ENCODE data around the gene MYL9.
A peak's percentile ranks its signal among the peaks of the same experiment; 100 is the strongest.

The MYL9 gene

DNA sequence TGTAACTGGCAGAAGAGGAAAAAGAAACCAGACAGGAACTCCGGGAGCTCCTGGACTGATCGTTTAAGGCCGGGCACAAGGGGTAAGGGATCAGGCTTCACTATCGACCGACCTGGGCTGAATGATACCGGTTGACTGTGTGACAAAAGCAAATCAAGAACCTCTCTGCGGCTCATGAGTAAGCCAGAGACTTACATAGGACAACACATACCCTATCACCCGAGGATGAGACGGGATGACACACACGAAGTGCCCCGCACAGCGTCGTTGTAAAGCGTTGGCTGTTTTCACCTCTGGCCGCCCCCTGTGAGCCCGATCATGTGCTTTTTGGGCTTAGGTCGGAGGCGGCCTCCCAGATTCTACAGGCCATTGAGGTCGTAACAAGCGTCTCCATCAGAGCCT, 31.4 kb downstream of the MYL9 start:
- peak overlapping the region; percentile 78 for H3K27ac ChIP-seq (ENCODE audit: low read length)
- DNase-seq (no peak), ATAC-seq (ENCODE audit: insufficient read depth, low read depth) (peak; percentile 3; the same call in 2 of the 3 replicates)
- H3K4me1 ChIP-seq (ENCODE audit: insufficient read depth, low read length), result peaks cover 37% of the 10 kb centered on the region
- H2AFZ ChIP-seq (ENCODE audit: low read depth, low read length), result peak overlapping the region; percentile 89
- no peak for TF ChIP-seq EZH2 (IDR thresholded peaks at IDR 0.05; ENCODE audit: borderline replicate concordance, low read depth, low read length, severe bottlenecking)
- TF ChIP-seq, protein P1, sequence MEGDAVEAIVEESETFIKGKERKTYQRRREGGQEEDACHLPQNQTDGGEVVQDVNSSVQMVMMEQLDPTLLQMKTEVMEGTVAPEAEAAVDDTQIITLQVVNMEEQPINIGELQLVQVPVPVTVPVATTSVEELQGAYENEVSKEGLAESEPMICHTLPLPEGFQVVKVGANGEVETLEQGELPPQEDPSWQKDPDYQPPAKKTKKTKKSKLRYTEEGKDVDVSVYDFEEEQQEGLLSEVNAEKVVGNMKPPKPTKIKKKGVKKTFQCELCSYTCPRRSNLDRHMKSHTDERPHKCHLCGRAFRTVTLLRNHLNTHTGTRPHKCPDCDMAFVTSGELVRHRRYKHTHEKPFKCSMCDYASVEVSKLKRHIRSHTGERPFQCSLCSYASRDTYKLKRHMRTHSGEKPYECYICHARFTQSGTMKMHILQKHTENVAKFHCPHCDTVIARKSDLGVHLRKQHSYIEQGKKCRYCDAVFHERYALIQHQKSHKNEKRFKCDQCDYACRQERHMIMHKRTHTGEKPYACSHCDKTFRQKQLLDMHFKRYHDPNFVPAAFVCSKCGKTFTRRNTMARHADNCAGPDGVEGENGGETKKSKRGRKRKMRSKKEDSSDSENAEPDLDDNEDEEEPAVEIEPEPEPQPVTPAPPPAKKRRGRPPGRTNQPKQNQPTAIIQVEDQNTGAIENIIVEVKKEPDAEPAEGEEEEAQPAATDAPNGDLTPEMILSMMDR (IDR thresholded peaks at IDR 0.05; ENCODE audit: borderline replicate concordance, extremely low read depth, low read length, poor library complexity, severe bottlenecking), result no peak
- peak overlapping the region; percentile 13 to 58; a peak in 3 of 4 replicates for H3K4me3 ChIP-seq (ENCODE audit: low read depth in 1 of 2, low read length in 2 of 2)
- peak overlapping the region; percentile 95 for H3K4me2 ChIP-seq (ENCODE audit: insufficient read depth, low read length)
- H3K9me3 ChIP-seq (ENCODE audit: insufficient read depth, low read length, severe bottlenecking), result no peaks in the 10 kb centered on the region
- H3K36me3 ChIP-seq (ENCODE audit: insufficient read depth, low read length), result peaks cover 17% of the 10 kb centered on the region
- H3K79me2 ChIP-seq (ENCODE audit: insufficient read depth, low read length), result peaks cover 43% of the 10 kb centered on the region
- H3K27me3 ChIP-seq (ENCODE audit: insufficient read depth, low read length, poor library complexity), result no peaks in the 10 kb centered on the region
- H4K20me1 ChIP-seq (ENCODE audit: insufficient read depth, low read length), result peaks cover 22% of the 10 kb centered on the region
- H3K9ac ChIP-seq (ENCODE audit: low read depth, low read length), result peak overlapping the region; percentile 56

DNA sequence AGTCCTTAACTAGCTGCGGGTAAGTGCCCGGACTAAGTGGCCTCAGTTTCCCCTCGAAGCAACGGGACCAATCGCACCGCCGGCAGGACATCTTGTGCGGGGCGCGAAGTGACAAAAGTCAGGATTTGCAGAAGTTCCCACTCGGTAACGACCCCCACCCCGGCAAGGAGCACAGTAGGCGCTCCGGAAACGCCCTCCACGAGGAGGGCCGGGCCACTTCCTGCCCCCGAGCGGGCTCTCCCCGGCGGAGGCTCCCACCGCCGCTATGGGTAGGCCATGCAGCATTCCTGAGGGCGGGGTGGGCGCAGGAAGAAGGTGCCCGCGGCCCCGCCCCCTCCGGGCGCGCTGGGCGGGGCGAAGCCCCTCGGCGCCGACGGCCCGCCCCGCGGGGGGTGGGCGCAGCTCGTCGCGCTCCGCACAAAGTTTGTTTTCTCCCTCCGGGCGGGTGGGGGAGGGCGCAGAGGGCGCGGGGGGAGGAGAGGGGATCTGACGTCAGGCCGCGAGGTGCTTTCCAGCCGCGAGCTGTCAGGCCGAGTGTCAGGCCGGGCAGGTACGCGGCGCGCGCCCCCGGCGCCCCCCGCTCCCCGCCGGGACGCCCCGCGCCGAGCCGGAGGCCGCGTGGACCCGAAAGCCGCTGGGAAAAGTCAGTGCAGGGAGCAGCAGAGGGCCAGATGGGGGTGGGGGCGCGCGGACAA, 31.9 kb downstream of the MYL9 start, which contains the start of gene TGIF2:
TSS of gene TGIF2 (plus strand) at position 495 of the 695 bp plus-strand sequence. CDS start 5,178 bp downstream, outside the sequence.
- TF ChIP-seq, protein P1 (IDR thresholded peaks at IDR 0.05; ENCODE audit: borderline replicate concordance, extremely low read depth, low read length, poor library complexity, severe bottlenecking), result no peak
- TF ChIP-seq EZH2 (IDR thresholded peaks at IDR 0.05; ENCODE audit: borderline replicate concordance, low read depth, low read length, severe bottlenecking), result no peak
- peak within 1 kb of the TSS; percentile 95 for H3K4me2 ChIP-seq (ENCODE audit: insufficient read depth, low read length)
- H3K4me1 ChIP-seq (ENCODE audit: insufficient read depth, low read length), result peaks cover 37% of the 10 kb centered on the region
- H3K4me3 ChIP-seq (ENCODE audit: low read depth in 1 of 2, low read length in 2 of 2), result peak within 1 kb of the TSS; percentile 59 to 65
- H2AFZ ChIP-seq (ENCODE audit: low read depth, low read length), result peak within 1 kb of the TSS; percentile 89
- H3K9ac ChIP-seq (ENCODE audit: low read depth, low read length), result peak within 1 kb of the TSS; percentile 97
- peaks cover 28% of the 10 kb centered on the region for H4K20me1 ChIP-seq (ENCODE audit: insufficient read depth, low read length)
- peak within 1 kb of the TSS; percentile 82 for H3K27ac ChIP-seq (ENCODE audit: low read length)
- H3K79me2 ChIP-seq (ENCODE audit: insufficient read depth, low read length), result peaks cover 48% of the 10 kb centered on the region
- H3K36me3 ChIP-seq (ENCODE audit: insufficient read depth, low read length), result peaks cover 22% of the 10 kb centered on the region
- no peaks in the 10 kb centered on the region for H3K9me3 ChIP-seq (ENCODE audit: insufficient read depth, low read length, severe bottlenecking)
- no peaks in the 10 kb centered on the region for H3K27me3 ChIP-seq (ENCODE audit: insufficient read depth, low read length, poor library complexity)
- DNase-seq (peak; percentile 97), ATAC-seq (ENCODE audit: insufficient read depth, low read depth) (peak; percentile 86)

- peaks cover 37% of the 10 kb centered on the region for H3K4me1 ChIP-seq (ENCODE audit: insufficient read depth, low read length)
- peaks cover 55% of the 10 kb centered on the region for H3K79me2 ChIP-seq (ENCODE audit: insufficient read depth, low read length)
- no peaks in the 10 kb centered on the region for H3K27me3 ChIP-seq (ENCODE audit: insufficient read depth, low read length, poor library complexity)
- peak overlapping the region; percentile 97 for H3K9ac ChIP-seq (ENCODE audit: low read depth, low read length)
- H3K9me3 ChIP-seq (ENCODE audit: insufficient read depth, low read length, severe bottlenecking), result no peaks in the 10 kb centered on the region
- ATAC-seq (ENCODE audit: insufficient read depth, low read depth), result peak; percentile 12
- H2AFZ ChIP-seq (ENCODE audit: low read depth, low read length), result peak overlapping the region; percentile 76
- peak; percentile 52 for DNase-seq
- H3K27ac ChIP-seq (ENCODE audit: low read length), result peak overlapping the region; percentile 82
- peaks cover 34% of the 10 kb centered on the region for H4K20me1 ChIP-seq (ENCODE audit: insufficient read depth, low read length)
- H3K4me2 ChIP-seq (ENCODE audit: insufficient read depth, low read length), result peak overlapping the region; percentile 95
- no peak for TF ChIP-seq EZH2 (IDR thresholded peaks at IDR 0.05; ENCODE audit: borderline replicate concordance, low read depth, low read length, severe bottlenecking)
- TF ChIP-seq, protein P1 (IDR thresholded peaks at IDR 0.05; ENCODE audit: borderline replicate concordance, extremely low read depth, low read length, poor library complexity, severe bottlenecking), result no peak
- peak overlapping the region; percentile 59 to 65 for H3K4me3 ChIP-seq (ENCODE audit: low read depth in 1 of 2, low read length in 2 of 2)
- peaks cover 29% of the 10 kb centered on the region for H3K36me3 ChIP-seq (ENCODE audit: insufficient read depth, low read length)
Observed at GRCh38 chr20:36573798-36574365, 32.6 kb downstream of the MYL9 start.
